GM10847 (cell line): Measurements from ENCODE around the gene HLA-DOA.
A peak's percentile ranks its signal among the peaks of the same experiment; 100 is the strongest.

Experiments
- POLR2A ChIP-seq: IDR thresholded peaks from 2 replicates; pipeline ENCODE4 v1.6.1; 2011; ENCODE audit not compliant: insufficient read length; ENCODE audit errors: extremely low read depth

The HLA-DOA gene

DNA sequence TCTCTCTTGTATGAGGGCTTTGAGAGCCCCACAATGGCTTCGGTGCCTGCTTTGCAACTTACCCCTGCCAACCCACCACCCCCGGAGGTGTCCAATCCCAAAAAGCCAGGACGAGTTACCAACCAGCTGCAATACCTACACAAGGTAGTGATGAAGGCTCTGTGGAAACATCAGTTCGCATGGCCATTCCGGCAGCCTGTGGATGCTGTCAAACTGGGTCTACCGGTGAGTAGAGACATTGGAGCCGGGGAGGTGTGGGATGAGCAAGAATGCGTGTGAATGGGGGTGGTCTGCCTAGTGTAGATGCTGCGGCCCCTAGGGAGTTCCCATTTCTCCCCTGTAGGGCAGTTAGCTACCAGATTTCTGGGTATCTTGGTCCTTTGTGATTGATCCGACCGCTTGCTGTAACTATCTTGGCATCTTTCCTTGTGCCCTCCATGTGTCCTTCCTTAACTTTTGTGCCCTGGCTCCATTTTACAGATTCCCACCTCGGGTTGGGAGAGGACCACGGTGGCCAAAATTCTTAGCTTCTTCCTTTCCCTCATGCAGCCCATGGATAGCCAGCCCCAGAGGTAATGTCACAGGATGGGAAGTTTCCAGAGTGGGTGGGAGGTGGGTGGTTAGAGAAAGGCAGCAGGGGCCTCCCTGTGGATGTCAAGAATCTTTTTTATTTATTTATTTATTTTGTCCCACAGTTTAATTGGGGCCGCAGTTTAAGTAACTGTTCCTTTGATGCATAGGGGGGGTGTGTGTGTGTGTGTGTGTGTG is 34.7 kb downstream of the HLA-DOA start:
- TF ChIP-seq POLR2A: no peak

DNA sequence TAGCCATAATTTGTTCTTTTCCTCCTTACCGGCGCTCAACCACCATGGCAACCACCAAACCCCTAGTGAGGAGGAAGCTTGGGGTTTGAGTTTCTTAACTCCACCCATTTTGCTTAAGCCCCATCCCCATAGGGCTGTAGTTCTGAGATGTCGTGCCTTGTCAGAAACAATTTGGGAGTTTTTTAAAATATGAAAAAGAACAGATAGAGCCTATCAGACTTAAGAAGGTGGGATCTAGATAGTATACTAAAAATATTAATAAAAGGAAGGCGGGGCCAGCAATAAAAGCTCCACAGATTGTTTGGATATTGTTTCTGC is 35.4 kb downstream of the HLA-DOA start:
- TF ChIP-seq POLR2A: no peak

DNA sequence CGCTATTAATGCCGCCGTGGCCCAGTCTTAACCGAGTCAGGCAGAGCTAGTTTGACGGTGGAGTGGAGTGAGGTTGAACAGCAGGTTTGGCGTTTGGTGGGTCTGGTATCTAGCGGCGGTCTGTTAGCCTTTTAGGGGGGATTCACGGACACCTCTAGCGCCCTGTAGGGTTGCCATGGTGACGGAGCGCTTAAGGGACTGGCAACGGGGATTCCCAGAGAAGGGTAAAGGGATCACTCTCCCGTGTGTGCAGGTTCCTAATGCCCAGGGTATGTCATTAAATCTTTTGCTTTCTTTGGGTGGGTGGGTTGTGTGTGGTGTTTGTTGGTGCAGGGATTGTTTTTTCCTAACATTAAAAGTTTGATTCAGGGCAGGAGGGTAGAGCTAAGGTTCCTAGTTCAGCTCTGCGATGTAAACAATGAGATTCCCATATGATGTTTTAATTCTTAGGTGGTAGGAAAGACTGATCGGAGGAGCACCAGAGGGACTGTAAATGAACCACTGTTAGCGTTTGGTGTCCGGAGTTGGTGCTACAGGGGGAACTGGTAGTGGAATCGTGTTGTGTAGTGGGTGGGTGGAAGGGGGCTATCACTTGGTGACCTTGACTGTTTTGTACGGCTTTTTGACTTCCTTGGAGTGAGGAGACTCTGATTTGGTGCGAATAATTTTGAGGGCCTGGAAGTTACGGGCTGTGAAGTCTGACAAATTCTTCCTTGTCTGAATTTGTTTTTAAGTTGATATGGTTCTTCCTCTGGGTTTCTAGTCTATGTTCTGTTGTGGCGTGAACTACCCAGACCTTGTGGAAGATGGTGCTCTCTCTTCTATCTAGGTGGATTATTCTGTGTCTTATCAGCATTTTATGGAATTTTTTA is 36.0 kb downstream of the HLA-DOA start:
- no peak for TF ChIP-seq POLR2A

- no peak for TF ChIP-seq POLR2A
Observed at GRCh38 chr6:32972353-32973143, 36.8 kb downstream of the HLA-DOA start.

DNA sequence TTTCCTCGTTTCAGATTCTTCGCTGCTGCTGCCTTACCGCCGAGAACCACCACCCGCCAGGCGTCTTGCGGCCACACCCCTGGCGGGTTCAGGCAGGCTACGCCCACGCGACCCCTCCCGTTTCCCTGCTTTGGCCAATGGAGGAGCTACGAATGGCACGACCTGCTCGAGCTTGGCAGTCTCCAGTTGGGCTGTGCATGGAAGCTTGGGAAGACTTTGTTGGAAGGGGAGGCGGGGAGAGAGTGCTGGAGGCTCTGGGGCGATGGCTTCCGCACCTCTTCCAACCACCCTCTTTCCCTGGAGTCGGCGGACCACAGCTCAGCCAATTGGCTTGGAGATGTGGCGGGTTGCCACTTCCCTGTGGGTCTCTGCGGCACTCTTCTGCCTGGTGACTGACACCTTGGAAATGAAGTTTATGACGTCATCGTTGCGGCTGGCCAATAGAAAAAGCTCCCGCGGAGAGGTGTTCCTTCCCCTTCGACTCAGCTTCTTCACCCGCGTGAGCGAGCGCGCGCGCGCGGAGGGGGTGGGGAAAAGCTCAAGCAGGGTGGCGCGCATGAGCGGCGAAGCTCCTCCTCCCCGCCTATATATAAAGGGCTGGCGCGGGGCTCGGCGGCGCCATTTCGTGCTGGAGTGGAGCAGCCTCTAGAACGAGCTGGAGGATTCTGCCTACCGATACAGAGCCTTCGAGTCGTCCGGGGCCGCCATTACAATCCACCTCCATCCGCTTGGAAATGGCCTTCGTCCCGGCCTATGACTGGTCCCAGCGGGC is 37.6 kb downstream of the HLA-DOA start:
- TF ChIP-seq POLR2A: peak; percentile 100

- no peak for TF ChIP-seq POLR2A
Observed at GRCh38 chr6:32971242-32971580, 38.2 kb downstream of the HLA-DOA start.

- TF ChIP-seq POLR2A: peak; percentile 44
Observed at GRCh38 chr6:32970413-32971241, 38.8 kb downstream of the HLA-DOA start.

DNA sequence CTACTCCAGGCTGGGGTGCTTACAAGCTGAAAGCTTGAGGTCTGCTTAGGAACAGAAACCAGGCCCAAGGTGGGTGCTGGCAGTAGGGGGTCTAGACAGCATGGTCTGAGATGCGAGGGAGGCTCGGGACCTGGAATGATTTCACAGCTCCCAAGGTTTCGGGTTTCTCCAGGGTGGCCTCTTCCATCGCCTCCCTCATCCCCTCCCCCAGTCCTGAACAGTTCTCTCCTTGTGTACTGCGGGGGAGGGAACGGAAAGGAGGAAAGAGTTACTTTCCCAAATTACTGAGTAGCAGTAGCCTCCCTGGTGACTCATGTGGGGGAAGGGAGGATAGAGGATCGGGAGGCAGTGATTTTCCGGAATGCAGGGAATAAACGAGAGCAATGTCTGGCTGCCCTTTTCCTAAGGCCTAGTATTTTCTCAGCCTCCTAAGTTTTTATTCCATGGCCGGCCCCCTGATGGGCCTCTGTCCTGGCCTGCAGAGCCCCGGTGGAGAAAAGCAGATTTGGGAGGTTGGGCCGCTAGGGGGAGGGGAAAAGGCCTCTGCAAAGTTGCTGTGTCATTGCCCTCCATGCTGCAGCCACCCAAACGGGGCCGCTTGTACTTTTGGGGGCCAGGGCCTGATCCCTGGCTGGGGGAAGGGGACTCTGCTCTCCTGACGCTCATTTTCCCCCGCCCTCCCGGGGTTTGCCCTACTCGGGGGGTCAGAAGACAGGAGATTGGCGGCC is 39.5 kb downstream of the HLA-DOA start:
- peak; percentile 39 for TF ChIP-seq POLR2A

- TF ChIP-seq POLR2A: peak; percentile 57
Observed at GRCh38 chr6:32968867-32969684, 40.3 kb downstream of the HLA-DOA start.

DNA sequence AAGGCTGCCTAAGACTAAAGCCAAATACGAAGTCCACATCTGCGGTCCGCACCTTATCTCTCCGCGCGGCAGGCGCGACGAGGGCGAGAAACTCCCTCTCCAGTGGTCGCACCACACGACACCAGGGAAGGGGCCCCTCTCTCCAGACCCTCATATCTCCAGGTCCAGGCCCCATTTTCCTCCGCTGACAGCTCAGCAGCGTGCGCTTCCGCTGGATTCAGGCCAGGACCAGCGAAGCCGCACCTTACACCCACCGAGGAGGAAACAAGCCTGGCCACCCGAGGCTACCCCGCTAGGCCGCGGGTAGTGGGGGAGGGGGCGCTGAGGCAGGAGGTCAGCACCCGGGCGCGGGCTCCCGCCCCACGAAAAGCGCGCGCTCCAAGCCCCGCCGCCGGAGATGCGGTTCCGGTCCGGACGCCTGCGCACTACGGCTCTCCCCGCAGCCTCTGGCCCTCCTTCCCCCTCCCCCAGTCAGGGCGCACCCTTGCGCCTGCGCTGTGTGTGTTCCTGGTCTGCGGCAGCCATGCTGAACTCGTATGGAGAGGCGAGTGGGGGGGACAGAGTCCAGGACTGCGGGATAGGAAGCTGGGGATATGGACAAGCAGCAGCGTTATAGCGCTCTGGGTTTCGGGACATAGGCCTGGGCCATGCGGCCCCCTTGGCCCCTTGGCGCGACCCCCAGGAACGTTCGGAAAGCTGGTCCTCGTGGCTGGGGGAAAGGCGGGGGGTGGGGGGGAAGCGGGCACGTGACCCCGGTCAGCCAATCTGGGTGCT is 41.1 kb downstream of the HLA-DOA start, which contains the start of gene BRD2:
TSS of gene BRD2 (plus strand) at position 502 of the 774 bp plus-strand sequence. CDS start 4,305 bp downstream, outside the sequence.
- peak; percentile 46 for TF ChIP-seq POLR2A

DNA sequence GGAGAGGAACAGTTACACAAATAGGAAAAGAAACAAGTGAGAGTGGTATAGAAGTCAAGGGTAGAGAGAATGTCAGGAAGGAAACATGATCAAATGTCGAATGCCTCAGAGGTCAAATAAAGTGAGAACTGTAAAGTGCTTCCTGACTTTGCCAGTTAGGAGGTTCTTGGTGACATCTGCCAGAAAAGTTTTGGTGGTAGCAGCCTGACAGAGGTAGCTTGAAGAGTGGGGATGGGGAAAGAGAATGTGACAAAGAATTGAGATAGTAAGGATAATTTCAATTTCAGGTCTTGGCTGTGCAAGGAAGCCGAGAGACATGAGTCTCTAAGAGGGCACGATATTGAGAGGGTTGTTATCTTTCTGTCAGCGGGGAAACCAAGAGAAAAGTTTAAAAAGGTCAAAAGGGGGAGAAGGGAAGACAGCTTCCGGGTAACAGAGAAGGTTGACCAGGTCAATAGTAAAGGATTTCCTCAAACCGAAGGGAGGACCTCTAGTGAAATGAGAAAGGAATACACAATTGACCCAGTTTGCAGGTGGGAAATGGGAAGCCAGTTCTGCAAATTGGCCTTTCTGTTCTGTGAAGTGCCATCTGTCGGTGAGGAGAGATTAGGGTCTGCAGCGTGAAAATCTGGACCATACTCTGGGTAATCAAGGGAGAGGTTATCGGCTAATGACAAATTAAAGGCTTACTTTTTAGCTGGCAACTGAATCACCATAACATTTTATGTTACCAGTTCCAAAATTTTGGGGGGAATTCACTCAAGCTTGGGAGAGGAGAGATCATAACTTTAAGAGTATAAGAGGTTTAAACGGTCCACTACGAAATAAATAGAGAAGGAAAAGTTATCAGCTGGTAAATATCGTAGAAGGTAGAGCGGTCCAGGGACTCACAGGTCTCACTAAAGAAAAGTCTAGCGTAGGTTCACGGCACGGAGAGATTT is 42.0 kb downstream of the HLA-DOA start:
- TF ChIP-seq POLR2A: no peak
